HTR-8/SVneo (cell line): ENCODE results near the gene TBCD.

Experiments used
- DNase-seq: peaks from one replicate; pipeline ENCODE4 v3.0.0; 2011; ENCODE audit warnings: low spot score, mixed read lengths; ENCODE audit not compliant: insufficient read length
- FAIRE-seq: peaks from 2 replicates; lab custom pipeline; 2011; peaks lifted over from hg19 to GRCh38; lab: Jason Lieb, UNC

TBCD gene

DNA sequence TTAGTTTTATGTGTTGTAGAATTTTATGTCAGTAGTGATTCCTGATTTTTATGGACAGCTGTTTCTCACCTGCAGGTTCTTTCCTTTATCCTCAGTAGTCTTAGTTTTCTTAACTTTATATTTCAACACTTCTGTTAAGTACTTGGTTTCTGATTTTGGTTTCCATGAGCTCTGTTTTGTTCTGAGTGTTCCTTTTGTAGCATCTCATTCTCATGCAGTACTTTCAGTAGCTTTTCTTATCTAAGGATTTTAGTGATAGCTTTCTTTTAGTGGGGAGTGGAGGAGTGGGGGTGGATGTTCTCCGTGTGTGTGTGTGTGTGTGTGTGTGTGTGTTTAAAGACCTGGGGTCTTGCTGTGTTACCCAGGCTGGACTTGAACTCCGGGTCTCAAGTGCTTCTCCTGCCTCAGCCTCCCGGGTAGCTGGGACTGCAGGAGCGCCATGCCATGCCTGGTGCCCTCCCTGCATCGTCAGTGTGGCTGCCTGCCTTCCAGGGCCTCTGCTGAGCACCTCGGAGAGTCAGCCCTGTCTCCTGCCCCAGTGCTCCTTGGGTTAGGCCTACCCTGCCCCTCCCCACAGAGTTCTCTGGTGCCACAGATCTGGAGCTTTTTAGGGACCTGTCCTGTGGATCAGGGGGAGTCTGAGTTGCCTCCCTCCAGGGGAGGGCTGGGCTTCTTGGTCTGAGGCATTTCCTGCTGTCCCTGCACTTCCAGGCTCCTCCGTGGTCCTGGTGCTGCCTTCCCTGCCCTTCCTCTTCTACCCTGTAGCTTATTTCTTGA lies 92.2 kb downstream of the TBCD start:
- DNase-seq (no peak), FAIRE-seq (no peak)

DNA sequence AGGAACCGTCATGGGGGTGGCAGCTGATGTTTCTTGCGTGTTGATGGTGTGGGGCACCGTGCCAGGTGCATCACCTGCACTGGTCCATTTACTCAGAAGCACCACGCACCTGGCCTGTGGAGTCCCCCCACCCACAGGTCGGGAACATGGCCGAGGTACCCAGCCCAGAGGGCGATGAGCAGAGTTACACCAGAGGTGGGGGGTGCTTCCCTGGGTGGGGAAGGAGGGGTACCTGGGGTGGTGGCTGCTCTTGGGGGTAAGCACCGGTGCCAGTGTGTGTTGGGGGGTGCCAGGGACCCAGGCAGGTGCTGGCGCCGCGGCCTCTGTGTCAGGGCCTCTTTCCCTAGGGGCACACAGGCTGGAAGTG lies 92.9 kb downstream of the TBCD start:
- FAIRE-seq (no peak), DNase-seq (no peak)

DNA sequence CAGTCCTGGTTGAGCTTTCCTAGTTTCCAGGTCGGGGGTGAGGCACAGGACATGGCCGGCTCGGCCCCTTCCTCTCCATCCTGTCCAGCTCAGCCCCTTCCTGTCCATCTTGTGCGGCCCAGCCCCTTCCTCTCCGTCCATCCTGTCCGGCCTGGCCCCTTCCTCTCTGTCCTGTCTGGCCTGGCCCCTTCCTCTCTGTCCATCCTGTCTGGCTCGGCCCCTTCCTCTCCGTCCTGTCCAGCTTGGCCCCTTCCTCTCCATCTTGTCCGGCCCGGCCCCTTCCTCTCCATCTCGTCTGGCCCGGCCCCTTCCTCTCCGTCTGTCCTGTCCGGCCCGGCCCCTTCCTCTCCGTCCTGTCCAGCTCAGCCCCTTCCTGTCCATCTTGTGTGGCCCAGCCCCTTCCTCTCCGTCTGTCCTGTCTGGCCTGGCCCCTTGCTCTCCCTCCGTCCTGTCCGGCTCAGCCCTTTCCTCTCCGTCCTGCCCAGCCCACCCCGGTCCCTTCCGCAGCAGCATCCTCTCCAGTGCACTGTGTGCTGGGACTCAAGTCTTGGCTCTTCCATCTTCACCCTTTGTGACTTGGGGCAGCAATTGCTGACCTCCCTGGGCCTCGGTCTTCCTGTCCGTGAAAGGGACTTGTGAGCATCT lies 93.4 kb downstream of the TBCD start:
- FAIRE-seq, result no peak
- no peak for DNase-seq

DNA sequence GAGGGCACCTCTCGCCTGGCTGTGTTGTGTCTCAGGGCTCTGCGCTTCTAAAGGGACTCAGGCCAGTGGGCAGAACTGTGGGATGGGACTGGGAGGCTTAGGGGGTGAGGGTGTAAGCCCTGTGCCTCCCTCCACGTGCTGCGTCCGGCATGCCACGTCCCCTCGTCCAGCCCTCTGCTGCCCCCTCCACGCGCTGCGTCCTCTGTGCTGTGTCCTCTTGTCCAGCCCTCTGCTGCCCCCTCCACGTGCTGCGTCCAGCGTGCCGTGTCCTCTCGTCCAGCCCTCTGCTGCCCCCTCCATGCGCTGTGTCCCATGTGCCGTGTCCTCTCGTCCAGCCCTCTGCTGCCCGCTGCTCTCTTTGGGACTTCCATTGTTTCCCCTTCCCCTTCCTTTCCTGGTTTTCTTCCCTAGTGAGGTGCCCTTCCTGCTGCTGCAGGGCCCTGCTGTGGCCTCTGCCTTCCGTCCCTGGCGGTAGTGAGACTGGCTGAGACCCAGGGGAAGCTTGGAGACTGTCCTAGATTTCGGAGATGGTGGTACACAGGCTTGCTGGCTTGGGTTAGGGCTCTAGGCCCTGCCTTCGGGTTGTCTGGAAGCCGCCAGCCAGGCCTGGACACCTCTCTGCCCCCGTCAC lies 94.3 kb downstream of the TBCD start:
- FAIRE-seq, result no peak
- no peak for DNase-seq

DNA sequence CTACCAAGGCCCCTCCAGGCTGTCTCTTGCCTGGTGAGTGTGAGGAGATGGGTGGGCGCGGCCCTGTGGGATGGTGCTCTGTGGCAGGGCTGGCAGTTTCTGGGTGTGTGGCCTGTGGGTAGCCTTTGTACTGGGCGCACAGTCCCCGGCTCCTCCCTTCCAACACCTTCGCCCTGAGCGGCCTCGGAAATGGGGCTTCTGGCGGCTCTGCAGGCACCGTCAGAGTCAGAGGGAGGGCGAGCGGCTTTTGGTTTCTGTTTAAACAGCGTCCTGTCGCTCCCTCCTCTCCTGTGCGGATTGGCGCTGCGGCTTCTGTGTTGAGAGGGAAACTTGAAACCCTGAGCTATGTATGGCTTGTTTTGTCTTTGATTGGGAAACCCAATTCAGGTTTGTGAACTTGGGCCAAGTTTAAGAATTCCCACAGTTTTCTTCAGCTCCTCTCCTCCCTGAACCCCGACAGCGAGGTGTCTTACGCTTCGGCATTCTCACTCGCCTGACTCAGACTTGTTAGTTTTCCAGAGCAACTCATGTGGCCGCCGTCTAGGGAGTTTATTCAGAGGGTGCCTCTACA lies 96.2 kb downstream of the TBCD start:
- FAIRE-seq, result no peak
- DNase-seq, result no peak

DNA sequence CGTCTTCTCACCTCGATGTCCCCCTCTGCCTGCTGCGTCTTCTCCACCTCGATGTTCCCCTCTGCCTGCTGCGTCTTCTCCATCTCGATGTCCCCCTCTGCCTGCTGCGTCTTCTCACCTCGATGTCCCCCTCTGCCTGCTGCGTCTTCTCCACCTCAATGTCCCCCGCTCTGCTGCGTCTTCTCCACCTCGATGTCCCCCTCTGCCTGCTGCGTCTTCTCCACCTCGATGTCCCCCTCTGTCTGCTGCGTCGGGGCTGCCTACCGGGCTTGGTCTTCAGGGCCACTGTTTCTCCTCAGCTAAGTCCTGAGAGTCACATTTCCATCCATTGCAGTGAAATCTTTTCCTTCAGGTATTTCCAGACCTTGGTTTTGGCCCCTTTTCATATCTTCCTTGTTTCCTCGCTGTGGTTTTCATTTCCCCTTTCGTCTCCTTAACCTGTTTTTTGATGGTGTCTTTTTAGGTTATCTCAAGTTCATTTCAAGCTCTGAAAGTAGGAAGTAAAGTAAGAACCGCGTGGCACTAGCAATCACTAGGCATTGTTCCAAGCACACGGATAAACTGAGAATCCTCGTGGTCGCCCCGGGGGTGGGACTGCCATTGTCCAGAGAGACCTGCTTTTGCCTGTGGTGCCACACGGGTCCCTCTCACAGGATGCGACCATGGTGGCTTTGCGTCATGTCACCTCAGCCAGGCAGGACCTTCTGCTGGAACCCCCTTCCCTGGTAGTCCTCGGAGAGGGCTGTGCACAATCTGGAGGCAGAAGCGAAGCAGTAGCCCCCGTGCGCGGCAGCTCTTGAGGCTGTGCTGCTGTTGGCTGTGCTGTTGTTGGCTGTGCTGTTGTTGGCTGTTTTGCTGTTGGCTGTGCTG lies 97.4 kb downstream of the TBCD start:
- DNase-seq (no peak), FAIRE-seq (peak; percentile 38)

DNA sequence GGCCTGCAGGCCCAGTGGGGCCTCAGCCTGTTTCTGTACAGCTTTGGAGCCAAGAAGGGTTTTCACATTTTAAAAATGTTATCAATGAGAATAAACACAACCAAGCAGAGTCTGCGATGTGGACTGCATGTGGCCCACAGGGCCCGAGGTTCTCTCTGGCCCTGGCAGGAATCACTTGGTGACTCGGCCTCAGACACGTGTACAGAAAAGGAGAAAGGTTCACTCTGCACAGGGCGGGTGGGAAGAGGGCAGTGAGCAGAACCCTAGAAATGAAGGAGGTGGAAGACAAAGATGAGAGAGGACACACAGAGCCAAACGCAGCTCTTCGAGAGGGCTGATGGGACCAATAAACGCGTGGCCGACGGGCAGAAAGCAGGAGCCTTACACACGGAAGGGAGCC lies 99.5 kb downstream of the TBCD start:
- no peak for DNase-seq
- no peak for FAIRE-seq

DNA sequence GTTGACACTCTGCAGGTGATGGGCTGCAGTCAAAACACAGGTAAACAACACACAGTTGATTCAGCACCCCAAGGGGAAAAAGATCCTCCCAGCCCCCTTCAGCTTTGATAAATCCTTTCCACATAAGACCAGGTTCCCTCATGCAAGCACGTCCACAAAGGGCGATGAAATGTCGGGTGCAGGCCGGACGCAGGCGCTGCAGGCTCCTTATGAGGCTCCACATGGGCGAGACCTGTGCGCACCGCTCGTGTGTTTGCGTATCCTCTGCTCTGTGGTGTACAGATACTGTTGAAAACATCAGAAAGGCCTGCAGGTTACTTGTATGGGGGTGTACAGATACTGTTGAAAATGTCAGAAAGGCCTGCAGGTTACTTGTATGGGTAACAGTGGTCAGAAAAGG lies 102.4 kb downstream of the TBCD start:
- no peak for DNase-seq
- no peak for FAIRE-seq

DNA sequence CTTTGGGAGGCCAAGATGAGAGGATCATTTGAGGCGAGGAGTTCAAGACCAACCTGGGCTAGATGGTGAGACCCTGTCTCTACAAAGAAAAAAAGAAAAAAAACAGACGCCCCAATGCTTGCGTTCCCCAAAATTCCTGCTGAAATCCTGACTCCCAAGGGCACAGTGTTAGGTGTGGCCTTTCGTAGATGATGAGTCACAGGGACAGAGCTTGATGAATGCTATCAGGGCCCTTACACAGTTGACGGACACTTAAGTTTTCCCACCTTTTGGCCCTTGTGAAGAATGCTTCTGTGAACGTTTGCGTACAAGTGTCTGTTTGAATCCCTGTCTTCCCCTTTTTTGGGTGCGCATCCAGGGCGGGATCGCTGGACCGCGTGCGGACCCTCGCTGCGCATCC lies 104.5 kb downstream of the TBCD start:
- no peak for DNase-seq
- no peak for FAIRE-seq

DNA sequence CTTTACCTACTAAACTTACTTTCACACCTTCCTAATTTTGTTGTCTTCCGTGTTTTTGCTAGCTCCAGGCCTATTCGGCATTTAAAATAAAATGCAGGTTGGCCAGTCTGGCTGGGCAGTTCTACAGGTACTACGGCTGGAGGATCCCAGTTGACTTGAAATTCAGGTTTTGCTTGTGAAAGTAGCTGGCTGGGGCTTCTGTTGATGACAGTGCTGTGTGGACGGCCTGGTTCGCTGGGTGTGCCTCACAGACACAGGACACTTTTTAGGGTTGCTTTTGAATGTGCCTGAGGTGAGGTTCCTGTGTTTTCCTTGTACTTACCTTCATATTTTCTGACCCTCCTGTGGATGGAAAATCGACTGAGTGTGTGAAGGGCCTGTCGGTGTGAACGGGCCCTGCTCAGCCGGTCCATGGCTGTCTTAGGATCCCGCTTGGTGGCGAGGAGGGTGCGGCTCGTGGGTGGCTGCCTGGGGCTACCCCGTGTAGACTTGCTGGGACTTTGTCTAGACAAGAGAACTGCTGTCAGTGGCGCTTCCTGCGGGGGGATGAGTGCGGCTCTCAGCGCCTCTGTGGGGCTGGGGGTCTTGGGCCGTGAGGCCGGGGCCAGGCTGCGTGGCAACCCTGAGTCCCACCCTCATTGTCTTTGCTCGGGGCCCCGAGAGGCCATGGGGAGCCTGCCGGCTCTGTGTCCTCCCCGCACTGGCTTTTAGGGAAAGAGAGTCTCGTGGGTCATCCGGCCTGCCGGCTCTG lies 106.7 kb downstream of the TBCD start:
- DNase-seq (no peak), FAIRE-seq (no peak)

DNA sequence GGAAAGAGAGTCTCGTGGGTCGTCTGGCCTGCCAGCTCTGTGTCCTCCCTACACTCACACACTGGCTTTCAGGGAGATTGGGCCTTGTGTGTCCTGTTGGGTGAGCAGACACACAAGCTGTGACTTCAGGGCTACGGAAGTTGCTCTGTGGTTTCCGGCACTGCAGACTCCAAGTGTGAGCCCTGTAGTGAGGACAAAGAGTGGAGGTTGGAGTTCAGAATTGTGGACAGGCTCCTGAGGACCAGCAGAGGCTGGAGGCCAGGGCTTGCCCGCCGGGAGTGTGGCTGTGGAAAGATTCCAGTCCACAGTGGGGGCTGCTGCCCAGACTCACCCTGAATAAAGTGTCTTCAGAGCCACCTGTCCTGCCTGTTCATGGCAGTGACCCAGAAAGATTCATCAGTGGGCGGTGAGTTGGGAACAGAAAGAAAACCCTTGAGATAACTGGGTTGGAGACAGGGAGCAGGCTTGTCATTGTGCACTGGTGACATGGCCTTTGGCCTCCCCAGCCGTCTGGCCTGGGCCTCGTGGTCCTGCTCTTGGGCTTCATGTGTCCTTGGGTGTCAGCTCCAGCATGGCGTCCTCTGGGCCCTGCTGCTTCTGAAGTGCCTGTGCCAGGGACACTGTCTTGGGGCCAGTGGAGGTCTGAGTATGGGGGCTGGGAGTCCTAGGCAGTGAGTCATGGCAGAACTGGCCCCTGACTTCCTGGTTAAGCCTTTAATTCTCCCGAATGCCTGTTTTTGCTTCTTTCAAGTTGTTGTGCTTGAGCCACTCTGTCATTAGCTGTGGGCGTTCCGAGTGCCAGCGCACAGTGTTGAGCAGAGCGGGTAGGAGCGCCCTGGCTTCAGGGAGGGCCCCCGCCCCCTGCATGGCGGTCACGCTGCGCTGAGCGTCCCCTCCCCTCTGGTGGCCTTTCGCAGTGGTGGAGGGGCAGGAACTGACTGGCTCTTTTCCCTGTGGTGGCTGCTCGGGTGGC lies 107.9 kb downstream of the TBCD start:
- peak; percentile 49 for FAIRE-seq
- peak; percentile 83 for DNase-seq

DNA sequence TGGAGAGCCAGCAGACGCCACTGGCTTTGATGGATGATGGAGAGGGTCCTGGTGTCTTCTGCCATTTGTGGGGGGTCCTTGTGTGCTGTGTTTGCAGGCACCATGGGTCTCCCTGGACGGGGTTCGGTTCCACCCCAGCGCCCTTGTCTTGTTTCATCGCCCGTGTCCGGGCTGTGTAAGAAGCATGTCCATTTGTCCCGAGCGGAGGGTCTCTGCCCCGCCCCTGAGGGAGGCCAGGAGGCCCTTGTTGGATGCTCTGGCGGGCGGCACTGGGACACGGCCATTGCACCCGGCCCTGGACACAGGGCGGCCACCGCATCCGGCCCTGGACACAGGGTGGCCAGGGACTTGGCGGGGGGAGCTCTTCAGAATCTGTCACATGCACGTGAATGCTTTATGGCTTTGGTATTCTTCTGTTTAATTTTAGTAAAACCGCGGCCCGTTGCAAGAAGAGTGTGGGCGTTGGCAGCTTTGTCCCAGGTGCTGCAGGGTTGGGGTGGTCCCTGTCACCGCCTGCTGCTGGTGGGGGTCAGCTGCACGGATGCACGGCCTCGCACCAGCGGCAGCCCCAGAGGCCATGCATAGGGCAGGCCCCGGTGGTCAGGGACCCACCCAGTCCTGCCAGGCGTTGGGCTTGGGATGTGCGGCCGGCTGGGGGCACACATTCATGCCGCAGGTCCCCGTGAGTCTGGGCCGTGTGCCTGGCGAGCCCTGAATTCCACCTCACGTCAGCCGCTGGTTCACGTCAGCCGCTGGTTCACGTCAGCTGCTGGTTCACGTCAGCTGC lies 108.9 kb downstream of the TBCD start:
- no peak for DNase-seq
- FAIRE-seq, result no peak

DNA sequence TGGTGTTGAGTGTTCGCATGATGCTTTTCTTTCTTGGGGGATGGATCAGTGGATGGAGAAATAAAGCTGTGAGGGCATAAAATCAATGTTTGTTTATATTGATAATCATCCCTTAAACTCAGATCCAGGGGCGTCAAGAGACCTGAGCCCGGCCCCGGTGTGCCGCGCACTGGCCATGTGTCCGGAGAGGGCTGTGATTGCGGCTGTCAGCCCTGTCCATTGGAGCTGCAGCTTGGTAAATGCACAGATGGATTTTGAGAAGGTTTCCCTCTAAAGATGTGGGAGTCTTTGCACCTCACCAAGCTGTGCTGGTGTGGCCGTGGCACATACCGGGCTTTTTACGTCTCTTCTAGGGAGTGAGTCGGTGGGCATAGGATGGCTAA lies 109.5 kb downstream of the TBCD start:
- FAIRE-seq (no peak), DNase-seq (no peak)

DNA sequence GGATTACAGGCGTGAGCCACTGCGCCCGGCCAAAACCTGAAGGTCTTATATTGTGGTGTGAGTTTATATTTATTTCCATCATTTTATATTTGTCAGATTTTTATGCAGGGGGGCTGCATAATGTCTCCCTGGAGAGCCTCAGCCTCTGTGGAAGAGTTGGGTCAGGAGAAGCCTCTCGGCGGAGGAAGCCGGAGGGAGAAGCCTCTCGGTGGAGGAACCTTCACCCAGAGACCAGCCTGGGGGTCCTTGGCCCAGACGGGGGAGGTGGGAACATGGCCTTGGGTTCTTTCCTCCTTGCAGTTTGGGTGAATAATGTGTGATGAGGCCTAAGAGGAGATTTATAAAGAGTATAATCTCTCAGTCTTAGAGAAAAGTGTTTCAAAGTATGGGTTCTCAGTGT lies 110.3 kb downstream of the TBCD start:
- FAIRE-seq (no peak), DNase-seq (no peak)

DNA sequence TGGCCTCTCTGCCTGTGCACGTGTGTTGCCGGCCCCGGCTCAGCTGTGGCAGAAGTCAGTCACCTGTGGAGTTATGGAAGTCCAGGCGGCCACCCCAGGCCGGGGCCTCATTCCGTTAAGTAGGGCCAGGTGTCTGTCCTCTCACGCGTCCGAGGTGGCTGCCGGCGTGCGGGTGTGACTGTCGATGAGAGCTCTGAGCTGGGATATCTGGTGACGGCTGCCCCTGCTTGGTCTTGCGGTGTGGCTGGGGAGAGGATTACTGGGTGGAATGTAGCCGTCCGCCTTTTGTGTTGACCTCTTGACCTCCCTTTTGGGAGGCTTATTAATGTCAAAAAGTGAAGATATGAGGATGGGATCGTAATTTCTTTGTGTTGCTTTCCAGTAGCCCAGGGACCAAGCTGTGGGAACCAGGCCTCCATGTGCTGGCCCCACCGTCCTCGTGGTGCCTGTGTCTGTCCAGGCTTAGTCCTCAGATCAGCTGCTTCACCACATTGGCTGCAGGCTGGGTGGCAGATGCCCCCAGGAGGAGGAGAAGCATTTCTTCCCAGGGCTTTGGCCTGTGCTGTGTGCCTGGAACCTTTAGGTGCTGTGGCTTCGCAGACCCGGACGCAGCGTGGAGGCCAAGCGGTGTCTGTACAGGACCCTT lies 111.0 kb downstream of the TBCD start:
- FAIRE-seq (no peak), DNase-seq (no peak)

DNA sequence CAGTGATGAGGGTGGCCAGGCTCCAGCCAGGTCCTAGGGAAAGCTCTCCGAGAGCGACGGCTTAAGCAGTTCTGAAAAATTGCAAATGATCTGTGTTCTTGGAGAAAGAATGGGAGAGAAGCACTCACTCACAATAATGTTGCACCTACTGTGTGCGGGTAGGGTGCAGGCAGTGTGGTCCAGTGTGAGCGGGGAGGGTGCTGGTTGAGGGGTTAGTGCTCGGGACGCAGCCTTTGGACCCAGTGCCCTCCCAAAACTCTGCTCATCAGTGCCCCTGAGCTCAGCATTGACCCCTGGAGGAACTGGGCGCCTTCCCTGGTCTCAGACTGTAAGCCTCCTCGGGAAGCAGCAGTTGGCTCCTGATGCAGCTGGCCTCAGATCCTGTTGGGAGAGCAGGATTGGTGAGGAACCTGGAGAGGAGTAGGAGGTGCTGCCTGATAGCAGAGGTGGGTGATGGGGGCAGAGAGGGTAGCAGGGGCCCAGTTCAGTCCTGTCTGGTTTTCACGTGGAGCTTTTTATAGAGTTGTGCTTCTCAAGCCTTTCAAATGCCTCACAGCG lies 111.6 kb downstream of the TBCD start:
- no peak for DNase-seq
- FAIRE-seq, result no peak
